Mesothelial cell of epicardium (in vitro differentiated cells): ENCODE results near the gene SLC15A5. TPM values are rescaled to one million over a fixed set of nuclear protein-coding genes. Genes with fewer than 3 reads are reported as not detected.

ENCODE experiments used
- DNase-seq, 2 experiments: peaks; one replicate each; pipeline ENCODE4 v3.0.0; 2021; ENCODE audit warnings: low spot score in 2 of 2; ENCODE audit not compliant: unreplicated experiment in 2 of 2
- H3K27ac Mint-ChIP-seq: 2 replicates; pipeline ENCODE4 v1.8.0; 2021; ENCODE audit warnings: mixed read lengths
- H3K27me3 Mint-ChIP-seq: 2 replicates; pipeline ENCODE4 v1.8.0; 2021; ENCODE audit warnings: low read depth, mixed read lengths
- H3K36me3 Mint-ChIP-seq: 2 replicates; pipeline ENCODE4 v1.8.0; 2021; ENCODE audit warnings: mixed read lengths
- H3K4me1 Mint-ChIP-seq: 2 replicates; pipeline ENCODE4 v1.8.0; 2021; ENCODE audit warnings: mixed read lengths
- H3K4me3 Mint-ChIP-seq: 2 replicates; pipeline ENCODE4 v1.8.0; 2021; ENCODE audit warnings: mild to moderate bottlenecking, moderate library complexity, mixed read lengths
- H3K9me3 Mint-ChIP-seq: 2 replicates; pipeline ENCODE4 v1.8.0; 2021; ENCODE audit warnings: mixed read lengths
- total RNA-seq: library from RNA; stranded (reverse); gene quantifications from 3 replicates; pipeline ENCODE4 v1.2.1, GENCODE V29; 2021
- TF ChIP-seq, protein P1 (sequence below): fragments of 200-600 bp; sonication (generic); IDR thresholded peaks from one replicate; pipeline ENCODE4 v1.5.0; 2021; ENCODE audit warnings: antibody characterized with exemption; ENCODE audit not compliant: unreplicated experiment

The SLC15A5 gene
- total RNA-seq, 1 donor from 2014 or later, result not detected

GRCh38 chr12:16282081-16282480 is 4.6 kb upstream of the SLC15A5 start:
- H3K36me3 Mint-ChIP-seq, result no peaks in the 10 kb centered on the region

DNA sequence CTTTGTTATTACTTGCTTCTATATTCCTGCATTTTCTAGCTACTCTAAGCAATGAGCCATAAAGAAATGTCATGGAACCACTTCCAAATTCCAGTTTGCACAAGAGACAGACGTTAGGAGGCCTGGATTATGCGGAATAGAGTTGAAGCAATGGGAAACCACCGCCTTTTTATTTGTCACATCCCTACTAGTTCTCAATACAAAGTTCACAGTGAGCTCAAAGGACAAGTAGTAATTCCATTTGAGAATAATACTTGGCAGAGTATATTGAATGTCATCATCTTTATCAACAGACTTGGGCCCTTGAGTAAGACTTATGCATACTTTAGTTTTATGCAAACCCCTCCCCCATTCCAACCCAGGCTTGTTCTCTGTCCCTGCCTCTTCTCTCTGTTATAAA is 3.7 kb upstream of the SLC15A5 start:
- no peaks in the 10 kb centered on the region for H3K36me3 Mint-ChIP-seq
- TF ChIP-seq, protein P1, sequence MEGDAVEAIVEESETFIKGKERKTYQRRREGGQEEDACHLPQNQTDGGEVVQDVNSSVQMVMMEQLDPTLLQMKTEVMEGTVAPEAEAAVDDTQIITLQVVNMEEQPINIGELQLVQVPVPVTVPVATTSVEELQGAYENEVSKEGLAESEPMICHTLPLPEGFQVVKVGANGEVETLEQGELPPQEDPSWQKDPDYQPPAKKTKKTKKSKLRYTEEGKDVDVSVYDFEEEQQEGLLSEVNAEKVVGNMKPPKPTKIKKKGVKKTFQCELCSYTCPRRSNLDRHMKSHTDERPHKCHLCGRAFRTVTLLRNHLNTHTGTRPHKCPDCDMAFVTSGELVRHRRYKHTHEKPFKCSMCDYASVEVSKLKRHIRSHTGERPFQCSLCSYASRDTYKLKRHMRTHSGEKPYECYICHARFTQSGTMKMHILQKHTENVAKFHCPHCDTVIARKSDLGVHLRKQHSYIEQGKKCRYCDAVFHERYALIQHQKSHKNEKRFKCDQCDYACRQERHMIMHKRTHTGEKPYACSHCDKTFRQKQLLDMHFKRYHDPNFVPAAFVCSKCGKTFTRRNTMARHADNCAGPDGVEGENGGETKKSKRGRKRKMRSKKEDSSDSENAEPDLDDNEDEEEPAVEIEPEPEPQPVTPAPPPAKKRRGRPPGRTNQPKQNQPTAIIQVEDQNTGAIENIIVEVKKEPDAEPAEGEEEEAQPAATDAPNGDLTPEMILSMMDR, result no peak
- no peaks in the 10 kb centered on the region for H3K4me1 Mint-ChIP-seq
- no peaks in the 10 kb centered on the region for H3K27me3 Mint-ChIP-seq
- H3K9me3 Mint-ChIP-seq, result peaks cover 7% of the 10 kb centered on the region
- no peak overlapping the region for H3K4me3 Mint-ChIP-seq
- DNase-seq, result no peak
- no peak overlapping the region for H3K27ac Mint-ChIP-seq

More at GRCh38 chr12:16282081-16282480, 4.6 kb upstream of the SLC15A5 start:
- DNase-seq, result no peak
- Mint-ChIP-seq H3K27ac (no peak overlapping the region), H3K4me1 (no peaks in the 10 kb centered on the region), H3K4me3 (no peak overlapping the region), H3K27me3 (no peaks in the 10 kb centered on the region), H3K9me3 (peaks cover 7% of the 10 kb centered on the region)
- TF ChIP-seq, protein P1, result no peak

DNA sequence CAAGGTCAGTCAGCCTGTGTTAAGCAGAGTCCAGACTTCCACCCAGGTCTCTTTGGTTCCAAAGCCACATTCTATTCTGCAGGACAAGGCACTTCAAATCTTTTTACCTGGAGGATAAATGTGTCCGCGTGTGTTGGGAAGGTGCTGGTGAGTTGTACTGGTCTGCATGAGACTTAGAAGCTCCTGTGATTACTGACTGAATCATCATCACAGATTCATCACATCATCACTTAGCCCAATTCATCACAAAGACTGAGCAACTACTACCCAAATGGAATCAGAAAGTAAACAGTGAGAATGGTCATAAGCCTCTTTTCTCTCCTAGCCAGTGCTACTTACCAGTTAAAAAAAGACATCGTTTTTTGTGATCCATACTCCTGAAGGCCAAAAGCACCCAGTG is 5.3 kb downstream of the SLC15A5 start:
- no peak overlapping the region for H3K4me3 Mint-ChIP-seq
- TF ChIP-seq, protein P1, result no peak

DNA sequence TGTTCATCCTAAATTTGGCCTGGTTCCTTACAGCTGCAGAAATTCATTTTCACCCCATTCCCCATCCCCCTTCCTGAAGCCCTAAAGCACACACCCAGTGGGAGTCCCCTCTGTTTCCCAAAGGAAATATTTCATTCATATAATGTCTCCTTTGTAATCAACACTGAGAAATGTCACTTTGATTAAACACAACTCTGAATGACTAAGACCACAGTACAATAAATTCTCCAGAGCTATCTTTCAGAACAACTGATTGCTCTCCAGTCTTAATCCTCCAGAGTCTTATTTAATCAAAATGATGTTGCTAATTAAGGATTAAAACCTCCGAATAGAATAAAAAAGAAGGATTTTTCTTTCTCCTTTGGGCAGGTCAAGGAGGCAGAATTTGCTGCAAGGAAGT is 6.4 kb downstream of the SLC15A5 start:
- no peaks in the 10 kb centered on the region for H3K4me1 Mint-ChIP-seq
- no peak overlapping the region for H3K27ac Mint-ChIP-seq
- TF ChIP-seq, protein P1, result no peak
- no peak for DNase-seq
- no peak overlapping the region for H3K4me3 Mint-ChIP-seq
- H3K36me3 Mint-ChIP-seq, result no peaks in the 10 kb centered on the region
- peaks cover 5% of the 10 kb centered on the region for H3K27me3 Mint-ChIP-seq
- H3K9me3 Mint-ChIP-seq, result no peaks in the 10 kb centered on the region

More for the DNA sequence above, 5.3 kb downstream of the SLC15A5 start:
- H3K4me1 Mint-ChIP-seq, result no peaks in the 10 kb centered on the region
- H3K27me3 Mint-ChIP-seq, result peaks cover 5% of the 10 kb centered on the region
- no peaks in the 10 kb centered on the region for H3K36me3 Mint-ChIP-seq
- H3K27ac Mint-ChIP-seq, result no peak overlapping the region
- H3K9me3 Mint-ChIP-seq, result no peaks in the 10 kb centered on the region
- no peak for DNase-seq

GRCh38 chr12:16269946-16270345 is 7.5 kb downstream of the SLC15A5 start:
- H3K36me3 Mint-ChIP-seq, result no peaks in the 10 kb centered on the region
- TF ChIP-seq, protein P1, result no peak
- peaks cover 2% of the 10 kb centered on the region for H3K9me3 Mint-ChIP-seq
- H3K4me1 Mint-ChIP-seq, result no peaks in the 10 kb centered on the region
- DNase-seq, result no peak
- no peak overlapping the region for H3K4me3 Mint-ChIP-seq
- H3K27me3 Mint-ChIP-seq, result peaks cover 5% of the 10 kb centered on the region
- no peak overlapping the region for H3K27ac Mint-ChIP-seq

GRCh38 chr12:16266085-16266484 is 11.4 kb downstream of the SLC15A5 start:
- Mint-ChIP-seq H3K9me3 (peaks cover 18% of the 10 kb centered on the region), H3K36me3 (no peaks in the 10 kb centered on the region), H3K27me3 (peaks cover under 1% of the 10 kb centered on the region), H3K4me1 (no peaks in the 10 kb centered on the region), H3K27ac (no peak overlapping the region), H3K4me3 (no peak overlapping the region)
- TF ChIP-seq, protein P1, result no peak
- no peak for DNase-seq
